Duodenal mucosa (tissue), 2 donors: ENCODE results near the gene NIPAL3.
"Not testable (repeated sequence)": the region's sequence is repeated elsewhere in the genome, so short reads cannot be mapped to it uniquely, and the experiment has no call there.

Experiments used
- H3K27ac ChIP-seq: one replicate; pipeline ENCODE4 v1.7.0; 2013; ENCODE audit warnings: low read depth, low read length
- H3K27me3 ChIP-seq, 2 donors: one replicate each; pipeline ENCODE4 v1.7.0; 2013; ENCODE audit warnings: low read length in 2 of 2, control low read depth in 1 of 2; ENCODE audit not compliant: insufficient read depth in 2 of 2, control insufficient read depth in 1 of 2
- H3K36me3 ChIP-seq, 2 donors: one replicate each; pipeline ENCODE4 v1.7.0; 2013; ENCODE audit warnings: low read length in 2 of 2, control low read depth in 1 of 2; ENCODE audit not compliant: insufficient read depth in 2 of 2, control insufficient read depth in 1 of 2
- H3K4me1 ChIP-seq, 2 donors: one replicate each; pipeline ENCODE4 v1.7.0; 2013; ENCODE audit warnings: low read length in 2 of 2, control low read depth in 1 of 2; ENCODE audit not compliant: insufficient read depth in 2 of 2, control insufficient read depth in 1 of 2
- H3K4me3 ChIP-seq, 2 donors: one replicate each; pipeline ENCODE4 v1.7.0; 2013; ENCODE audit warnings: low read length in 2 of 2, low read depth in 1 of 2
- H3K9ac ChIP-seq, 2 donors: one replicate each; pipeline ENCODE4 v1.7.0; 2013; ENCODE audit warnings: low read length in 2 of 2, low read depth in 1 of 2
- H3K9me3 ChIP-seq, 2 donors: one replicate each; pipeline ENCODE4 v1.7.0; 2013; ENCODE audit warnings: low read length in 2 of 2, control low read depth in 1 of 2; ENCODE audit not compliant: control insufficient read depth in 1 of 2

NIPAL3 gene

DNA sequence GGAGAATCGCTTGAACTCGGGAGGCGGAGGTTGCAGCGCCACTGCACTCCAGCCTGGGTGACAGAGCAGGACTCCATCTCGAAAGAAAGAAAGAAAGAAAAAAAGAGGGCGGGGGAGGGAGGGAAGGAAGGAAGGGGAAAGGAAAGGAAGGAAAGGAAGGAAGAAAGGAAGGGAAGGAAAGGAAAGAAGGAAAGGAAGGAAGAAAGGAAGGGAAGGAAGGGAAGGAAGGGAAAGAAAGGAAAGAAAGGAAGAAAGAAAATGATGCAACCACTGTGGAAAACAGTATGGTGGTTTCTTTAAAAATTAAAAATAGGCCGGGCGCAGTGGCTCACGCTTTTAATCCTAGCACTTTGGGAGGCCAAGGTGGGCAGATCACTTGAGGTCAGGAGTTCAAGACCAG, 71.9 kb downstream of the NIPAL3 start:
- H3K4me1 ChIP-seq: no peaks in the 10 kb centered on the region
- no peak overlapping the region for H3K27ac ChIP-seq
- no peaks in the 10 kb centered on the region for H3K27me3 ChIP-seq
- H3K36me3 ChIP-seq: no peaks in the 10 kb centered on the region
- no peak overlapping the region for H3K4me3 ChIP-seq
- H3K9me3 ChIP-seq: no peaks in the 10 kb centered on the region
- no peak overlapping the region for H3K9ac ChIP-seq

GRCh38 chr1:24488159-24488558, 72.6 kb downstream of the NIPAL3 start:
- not testable (repeated sequence) for H3K36me3 ChIP-seq, H3K4me3 ChIP-seq, H3K27ac ChIP-seq, H3K9me3 ChIP-seq, H3K4me1 ChIP-seq, H3K27me3 ChIP-seq, H3K9ac ChIP-seq

GRCh38 chr1:24489674-24490073, 74.1 kb downstream of the NIPAL3 start:
- H3K27me3 ChIP-seq: no peaks in the 10 kb centered on the region

GRCh38 chr1:24490101-24490781, 74.6 kb downstream of the NIPAL3 start:
- Histone ChIP-seq H3K4me3 (no peak overlapping the region), H3K36me3 (no peaks in the 10 kb centered on the region), H3K9ac (no peak overlapping the region), H3K27ac (no peak overlapping the region), H3K4me1 (no peaks in the 10 kb centered on the region), H3K9me3 (no peaks in the 10 kb centered on the region), H3K27me3 (no peaks in the 10 kb centered on the region)

More at GRCh38 chr1:24489674-24490073, 74.1 kb downstream of the NIPAL3 start:
- Histone ChIP-seq H3K4me3 (no peak overlapping the region), H3K9me3 (no peaks in the 10 kb centered on the region), H3K36me3 (no peaks in the 10 kb centered on the region), H3K27ac (no peak overlapping the region), H3K9ac (no peak overlapping the region), H3K4me1 (no peaks in the 10 kb centered on the region)

- no peak overlapping the region for H3K4me3 ChIP-seq
Observed at GRCh38 chr1:24491577-24492360, 76.2 kb downstream of the NIPAL3 start.

GRCh38 chr1:24492935-24493334, 77.3 kb downstream of the NIPAL3 start:
- not testable (repeated sequence) for H3K9ac ChIP-seq, H3K36me3 ChIP-seq, H3K9me3 ChIP-seq

More at GRCh38 chr1:24491577-24492360, 76.2 kb downstream of the NIPAL3 start:
- Histone ChIP-seq H3K4me1 (no peaks in the 10 kb centered on the region), H3K27me3 (no peaks in the 10 kb centered on the region), H3K27ac (no peak overlapping the region), H3K9me3 (no peaks in the 10 kb centered on the region), H3K9ac (no peak overlapping the region), H3K36me3 (no peaks in the 10 kb centered on the region)

GRCh38 chr1:24493785-24494184, 78.2 kb downstream of the NIPAL3 start:
- no peaks in the 10 kb centered on the region for H3K36me3 ChIP-seq

More at GRCh38 chr1:24492935-24493334, 77.3 kb downstream of the NIPAL3 start:
- H3K4me1 ChIP-seq, H3K27me3 ChIP-seq, H3K27ac ChIP-seq, H3K4me3 ChIP-seq: not testable (repeated sequence)

DNA sequence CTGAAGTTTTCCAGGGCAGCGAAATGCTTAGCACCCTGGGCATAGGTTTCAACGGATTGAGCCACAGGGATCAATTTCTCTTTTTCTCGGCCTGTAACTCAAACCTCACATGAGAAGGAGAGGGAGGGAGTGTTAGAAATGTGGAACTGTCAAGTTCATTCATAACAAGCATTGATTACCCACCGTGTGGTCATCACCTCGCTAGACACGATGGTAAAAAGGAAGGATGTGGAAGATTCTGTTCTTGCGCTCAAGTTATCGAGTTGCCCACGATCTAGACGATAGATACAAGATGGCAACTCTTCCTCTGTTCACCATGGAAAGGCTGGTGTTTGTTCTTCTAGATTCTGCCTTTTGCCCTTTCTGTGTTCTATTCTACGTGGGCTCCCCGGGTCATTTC, 83.0 kb downstream of the NIPAL3 start:
- Histone ChIP-seq H3K4me3 (no peak overlapping the region), H3K9me3 (no peaks in the 10 kb centered on the region), H3K27me3 (no peaks in the 10 kb centered on the region)

More at GRCh38 chr1:24493785-24494184, 78.2 kb downstream of the NIPAL3 start:
- Histone ChIP-seq H3K27me3 (no peaks in the 10 kb centered on the region), H3K9me3 (no peaks in the 10 kb centered on the region), H3K9ac (no peak overlapping the region), H3K27ac (no peak overlapping the region), H3K4me1 (no peaks in the 10 kb centered on the region), H3K4me3 (no peak overlapping the region)

GRCh38 chr1:24500448-24501048, 84.9 kb downstream of the NIPAL3 start:
- H3K9me3 ChIP-seq: no peaks in the 10 kb centered on the region
- H3K4me1 ChIP-seq: peaks cover 14 to 19% of the 10 kb centered on the region in 2 donors
- no peaks in the 10 kb centered on the region for H3K36me3 ChIP-seq
- no peak overlapping the region for H3K27ac ChIP-seq
- no peak overlapping the region for H3K9ac ChIP-seq
- no peaks in the 10 kb centered on the region for H3K27me3 ChIP-seq
- H3K4me3 ChIP-seq: no peak overlapping the region

More for the DNA sequence above, 83.0 kb downstream of the NIPAL3 start:
- Histone ChIP-seq H3K9ac (no peak overlapping the region), H3K27ac (no peak overlapping the region), H3K36me3 (no peaks in the 10 kb centered on the region), H3K4me1 (peaks cover 9 to 12% of the 10 kb centered on the region in 2 donors)
